BJ (cell line): ENCODE data around the gene GPATCH1. TPM values are rescaled to one million over a fixed set of nuclear protein-coding genes. Genes with fewer than 3 reads are reported as not detected.
"Not testable (repeated sequence)": the region's sequence is repeated elsewhere in the genome, so short reads cannot be mapped to it uniquely, and the experiment has no call there.

ENCODE experiments used
- CTCF ChIA-PET: fragments of 350-600 bp; formaldehyde crosslinking; extraction: SDS; loops from one replicate; lab custom pipeline; 2021; ENCODE audit warnings: antibody characterized with exemption, inconsistent platforms; lab: Yijun Ruan, JAX
- POLR2A ChIA-PET: fragments of 300-600 bp; sonication (Branson Sonifier 250); formaldehyde crosslinking; extraction: SDS; loops from one replicate; lab custom pipeline; 2021; ENCODE audit warnings: antibody characterized with exemption; lab: Charles Lee
- DNase-seq: peaks from one replicate; pipeline ENCODE4 v3.0.0-alpha.2; 2011; ENCODE audit warnings: low read depth
- H3K27me3 ChIP-seq: 2 replicates; pipeline ENCODE4 v1.6.0; 2011; ENCODE audit warnings: low read length; ENCODE audit not compliant: control insufficient read depth, insufficient read depth
- H3K36me3 ChIP-seq: 2 replicates; pipeline ENCODE4 v1.5.1; 2011; ENCODE audit warnings: low read length; ENCODE audit not compliant: control insufficient read depth, insufficient read depth
- H3K4me3 ChIP-seq: 2 replicates; pipeline ENCODE4 v1.5.1; 2011; ENCODE audit warnings: low read depth, mild to moderate bottlenecking, control low read depth, low read length
- CTCF ChIP-seq: IDR thresholded peaks from 2 replicates; pipeline ENCODE4 v1.5.1; 2011; ENCODE audit warnings: low read depth, mild to moderate bottlenecking, control low read depth, inconsistent platforms, low read length, moderate library complexity; ENCODE audit not compliant: insufficient read depth
- polyA plus RNA-seq: library from polyadenylated mRNA; depleted of rRNA; stranded (reverse); fragments of >200 nt; gene quantifications from 2 replicates; pipeline ENCODE4 v1.2.3, GENCODE V29; 2011

GPATCH1 gene
- polyA plus RNA-seq, 1 experiment, result 8.7 TPM

- no peak for DNase-seq
- no peak for TF ChIP-seq CTCF
- no peaks in the 10 kb centered on the region for H3K36me3 ChIP-seq
- ChIA-PET CTCF (interaction anchor here (1.0 to 4.6 kb wide), 3 partner anchors 14 to 26 kb away, joined by 6 to 22 read pairs (median 14); no protein-coding TSS in a partner anchor), POLR2A (no interaction called here)
- no peaks in the 10 kb centered on the region for H3K27me3 ChIP-seq
- no peak overlapping the region for H3K4me3 ChIP-seq
These were observed 77.4 kb downstream of the GPATCH1 start for GRCh38 chr19:33158365-33158764.

- no peak for DNase-seq
- no peak overlapping the region for H3K4me3 ChIP-seq
- H3K36me3 ChIP-seq, result no peaks in the 10 kb centered on the region
- H3K27me3 ChIP-seq, result no peaks in the 10 kb centered on the region
- TF ChIP-seq CTCF, result no peak
- CTCF ChIA-PET, result interaction anchor here (0.6 to 1.7 kb wide), 3 partner anchors 25 to 1508 kb away, joined by 3 to 5 read pairs (median 3); no protein-coding TSS in a partner anchor
- POLR2A ChIA-PET, result no interaction called here
These were observed 78.2 kb downstream of the GPATCH1 start for GRCh38 chr19:33159149-33159548.

GRCh38 chr19:33159893-33160292, 78.9 kb downstream of the GPATCH1 start:
- no peak for DNase-seq
- H3K27me3 ChIP-seq, result no peaks in the 10 kb centered on the region
- no peak overlapping the region for H3K4me3 ChIP-seq
- H3K36me3 ChIP-seq, result no peaks in the 10 kb centered on the region
- CTCF ChIA-PET, result interaction anchor here (1.1 to 1.7 kb wide), 3 partner anchors 15 to 26 kb away, joined by 3 to 7 read pairs (median 5); no protein-coding TSS in a partner anchor
- TF ChIP-seq CTCF, result no peak
- POLR2A ChIA-PET, result no interaction called here

- no peak for DNase-seq
- Histone ChIP-seq H3K27me3 (no peaks in the 10 kb centered on the region), H3K36me3 (no peaks in the 10 kb centered on the region), H3K4me3 (no peak overlapping the region)
- POLR2A ChIA-PET, result no interaction called here
- no peak for TF ChIP-seq CTCF
- CTCF ChIA-PET, result interaction anchor here (1.3 kb wide), 1 partner anchor 17 kb away, joined by 7 read pairs; no protein-coding TSS in a partner anchor
These were observed 80.2 kb downstream of the GPATCH1 start for GRCh38 chr19:33161201-33161600.

- CTCF ChIA-PET, result interaction anchor here (0.7 to 1.2 kb wide), 2 partner anchors 15 to 21 kb away, joined by 3 to 6 read pairs; no protein-coding TSS in a partner anchor
- H3K36me3 ChIP-seq, result no peaks in the 10 kb centered on the region
- no peak for TF ChIP-seq CTCF
- H3K4me3 ChIP-seq, result no peak overlapping the region
- POLR2A ChIA-PET, result no interaction called here
- H3K27me3 ChIP-seq, result no peaks in the 10 kb centered on the region
- DNase-seq, result no peak
These were observed 82.5 kb downstream of the GPATCH1 start for GRCh38 chr19:33163481-33163880.

GRCh38 chr19:33166037-33166436, 85.1 kb downstream of the GPATCH1 start:
- POLR2A ChIA-PET, H3K27me3 ChIP-seq, DNase-seq, H3K36me3 ChIP-seq, H3K4me3 ChIP-seq: not testable (repeated sequence)
- CTCF ChIA-PET, result interaction anchor here (0.7 to 1.0 kb wide), 3 partner anchors 9 to 18 kb away, joined by 3 to 5 read pairs (median 3); no protein-coding TSS in a partner anchor
